Measurements from ENCODE around the gene UBR2. TPM values are rescaled to one million over a fixed set of nuclear protein-coding genes. Genes with fewer than 3 reads are reported as not detected.

The UBR2 gene
- total RNA-seq, 1 donor from 2014 or later, result 32.3 TPM

- H3K27me3 Mint-ChIP-seq (ENCODE audit: unreplicated experiment), result peaks cover 6% of the 10 kb centered on the region
- H3K27ac Mint-ChIP-seq (ENCODE audit: unreplicated experiment), result no peak overlapping the region
- H3K9me3 Mint-ChIP-seq (ENCODE audit: unreplicated experiment), result peaks cover 11% of the 10 kb centered on the region
- no peak for DNase-seq
- H3K4me1 Mint-ChIP-seq (ENCODE audit: low read depth, unreplicated experiment), result no peaks in the 10 kb centered on the region
- peaks cover 12% of the 10 kb centered on the region for H3K36me3 Mint-ChIP-seq (ENCODE audit: unreplicated experiment)
- no peak for TF ChIP-seq CTCF (IDR thresholded peaks at IDR 0.05; ENCODE audit: partially characterized antibody, unreplicated experiment)
- H3K4me3 Mint-ChIP-seq (ENCODE audit: unreplicated experiment), result no peak overlapping the region
Measured at GRCh38 chr6:42710316-42710715, 146.5 kb downstream of the UBR2 start.

- Mint-ChIP-seq H3K4me1 (ENCODE audit: low read depth, unreplicated experiment) (no peaks in the 10 kb centered on the region), H3K9me3 (ENCODE audit: unreplicated experiment) (peaks cover 9% of the 10 kb centered on the region), H3K27ac (ENCODE audit: unreplicated experiment) (no peak overlapping the region), H3K36me3 (ENCODE audit: unreplicated experiment) (peaks cover 12% of the 10 kb centered on the region), H3K4me3 (ENCODE audit: unreplicated experiment) (no peak overlapping the region), H3K27me3 (ENCODE audit: unreplicated experiment) (peaks cover 6% of the 10 kb centered on the region)
- no peak for TF ChIP-seq CTCF (IDR thresholded peaks at IDR 0.05; ENCODE audit: partially characterized antibody, unreplicated experiment)
- DNase-seq, result no peak
Measured at GRCh38 chr6:42711930-42712329, 148.1 kb downstream of the UBR2 start.

GRCh38 chr6:42714098-42714761, 150.4 kb downstream of the UBR2 start:
- TF ChIP-seq CTCF (IDR thresholded peaks at IDR 0.05; ENCODE audit: partially characterized antibody, unreplicated experiment), result no peak
- H3K9me3 Mint-ChIP-seq (ENCODE audit: unreplicated experiment), result peaks cover 3% of the 10 kb centered on the region
- no peak overlapping the region for H3K4me3 Mint-ChIP-seq (ENCODE audit: unreplicated experiment)
- H3K27me3 Mint-ChIP-seq (ENCODE audit: unreplicated experiment), result peaks cover 2% of the 10 kb centered on the region
- DNase-seq, result no peak
- H3K4me1 Mint-ChIP-seq (ENCODE audit: low read depth, unreplicated experiment), result no peaks in the 10 kb centered on the region
- H3K27ac Mint-ChIP-seq (ENCODE audit: unreplicated experiment), result no peak overlapping the region
- H3K36me3 Mint-ChIP-seq (ENCODE audit: unreplicated experiment), result peaks cover 12% of the 10 kb centered on the region

GRCh38 chr6:42715871-42716270, 152.0 kb downstream of the UBR2 start:
- no peak overlapping the region for H3K27ac Mint-ChIP-seq (ENCODE audit: unreplicated experiment)
- H3K27me3 Mint-ChIP-seq (ENCODE audit: unreplicated experiment), result peaks cover 2% of the 10 kb centered on the region

More at GRCh38 chr6:42715871-42716270, 152.0 kb downstream of the UBR2 start:
- Mint-ChIP-seq H3K9me3 (ENCODE audit: unreplicated experiment) (peaks cover 3% of the 10 kb centered on the region), H3K36me3 (ENCODE audit: unreplicated experiment) (peaks cover 9% of the 10 kb centered on the region), H3K4me1 (ENCODE audit: low read depth, unreplicated experiment) (no peaks in the 10 kb centered on the region), H3K4me3 (ENCODE audit: unreplicated experiment) (no peak overlapping the region)
- no peak for TF ChIP-seq CTCF (IDR thresholded peaks at IDR 0.05; ENCODE audit: partially characterized antibody, unreplicated experiment)
- no peak for DNase-seq

Measured in glutamatergic neuron (in vitro differentiated cells).